DND-41 (cell line): ENCODE data around the gene PAN3.

ENCODE experiments used
- CTCF ChIP-seq: IDR thresholded peaks from 2 replicates; pipeline ENCODE4 v1.5.1; 2012; ENCODE audit warnings: borderline replicate concordance, low read length, moderate library complexity, mild to moderate bottlenecking; ENCODE audit not compliant: poor library complexity, severe bottlenecking; ENCODE audit errors: extremely low read depth
- EZH2 ChIP-seq: IDR thresholded peaks from 3 replicates; pipeline ENCODE4 v1.6.1; 2012; ENCODE audit warnings: borderline replicate concordance, low read depth, mild to moderate bottlenecking, moderate library complexity, low read length, inconsistent platforms; ENCODE audit not compliant: severe bottlenecking

GRCh38 chr13:28338006-28338574, 199.7 kb downstream of the PAN3 start:
- no peak for TF ChIP-seq CTCF
- no peak for TF ChIP-seq EZH2
